GM19438 (cell line): Measurements from ENCODE around the gene IP6K2.
"Not testable (repeated sequence)": the region's sequence is repeated elsewhere in the genome, so short reads cannot be mapped to it uniquely, and the experiment has no call there.

Source experiments
- ATAC-seq: cut with Tn5 transposase; IDR thresholded peaks from one replicate; pipeline ENCODE4 v1.9.1; 2021; ENCODE audit warnings: low read depth; ENCODE audit not compliant: unreplicated experiment

The IP6K2 gene

DNA sequence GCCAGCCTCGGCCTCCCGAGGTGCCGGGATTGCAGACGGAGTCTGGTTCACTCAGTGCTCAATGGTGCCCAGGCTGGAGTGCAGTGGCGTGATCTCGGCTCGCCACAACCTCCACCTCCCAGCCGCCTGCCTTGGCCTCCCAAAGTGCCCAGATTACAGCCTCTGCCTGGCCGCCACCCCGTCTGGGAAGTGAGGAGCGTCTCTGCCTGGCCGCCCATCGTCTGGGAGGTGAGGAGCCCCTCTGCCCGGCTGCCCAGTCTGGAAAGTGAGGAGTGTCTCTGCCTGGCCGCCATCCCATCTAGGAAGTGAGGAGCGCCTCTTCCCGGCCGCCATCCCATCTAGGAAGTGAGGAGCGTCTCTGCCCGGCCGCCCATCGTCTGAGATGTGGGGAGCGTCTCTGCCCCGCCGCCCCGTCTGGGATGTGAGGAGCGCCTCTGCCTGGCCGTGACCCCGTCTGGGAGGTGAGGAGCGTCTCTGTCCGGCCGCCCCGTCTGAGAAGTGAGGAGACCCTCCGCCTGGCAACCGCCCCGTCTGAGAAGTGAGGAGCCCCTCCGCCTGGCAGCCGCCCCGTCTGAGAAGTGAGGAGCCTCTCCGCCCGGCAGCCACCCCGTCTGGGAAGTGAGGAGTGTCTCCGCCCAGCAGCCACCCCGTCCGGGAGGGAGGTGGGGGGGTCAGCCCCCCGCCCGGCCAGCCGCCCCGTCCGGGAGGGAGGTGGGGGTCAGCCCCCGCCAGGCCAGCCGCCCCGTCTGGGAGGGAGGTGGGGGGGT lies 16.9 kb upstream of the IP6K2 start:
- ATAC-seq, result not testable (repeated sequence)

DNA sequence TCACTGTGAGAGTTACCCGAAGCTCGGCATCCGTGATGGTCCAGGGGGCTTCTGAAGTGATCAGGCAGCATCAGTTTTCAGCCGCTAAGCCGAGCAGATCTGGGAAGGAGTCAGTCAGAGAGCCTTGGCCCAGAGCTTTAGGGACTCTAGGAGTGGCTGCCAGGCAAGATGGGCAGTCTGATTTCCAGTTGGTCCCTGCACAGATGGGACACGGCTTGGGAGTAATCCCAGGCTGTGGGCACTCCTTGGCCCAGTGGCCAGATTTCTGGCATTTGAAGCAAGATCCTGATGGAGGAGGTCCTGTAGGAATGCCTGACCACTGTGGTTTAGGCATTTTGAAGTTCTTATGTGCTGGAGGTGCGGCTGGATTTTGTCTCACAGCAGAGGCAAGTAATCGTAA lies 10.5 kb upstream of the IP6K2 start:
- ATAC-seq, result no peak

DNA sequence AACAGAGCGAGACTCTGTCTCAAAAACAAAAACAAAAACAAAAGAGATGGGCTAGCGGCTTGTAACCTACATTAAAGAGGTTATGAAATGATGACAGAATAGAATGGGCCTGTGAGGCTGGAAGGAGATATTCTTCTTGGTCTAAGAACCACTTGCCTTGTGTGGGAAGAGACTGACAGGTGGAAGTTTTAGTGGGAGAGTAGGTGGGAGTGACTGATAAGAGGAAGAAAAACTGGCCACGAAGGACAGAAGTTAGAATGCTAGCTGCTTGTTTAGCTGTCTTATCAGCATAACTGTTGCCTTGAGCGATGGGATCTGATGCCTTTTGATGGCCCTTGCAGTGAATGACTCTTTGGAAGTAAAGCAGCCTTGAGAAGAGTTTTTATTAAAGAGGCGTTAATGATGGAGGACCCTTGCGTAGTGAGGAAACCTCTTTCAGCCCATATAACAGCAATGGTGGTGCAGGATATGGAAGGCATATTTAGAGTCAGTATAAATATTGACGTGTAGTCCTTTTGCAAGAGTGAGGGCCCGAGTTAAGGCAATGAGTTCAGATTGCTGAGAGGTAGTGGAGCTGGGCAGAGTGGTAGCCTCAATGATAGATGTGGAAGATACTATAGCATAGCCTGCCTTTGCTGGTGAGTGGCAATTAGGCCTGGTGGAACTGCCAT lies 8.3 kb upstream of the IP6K2 start:
- ATAC-seq, result not testable (repeated sequence)

DNA sequence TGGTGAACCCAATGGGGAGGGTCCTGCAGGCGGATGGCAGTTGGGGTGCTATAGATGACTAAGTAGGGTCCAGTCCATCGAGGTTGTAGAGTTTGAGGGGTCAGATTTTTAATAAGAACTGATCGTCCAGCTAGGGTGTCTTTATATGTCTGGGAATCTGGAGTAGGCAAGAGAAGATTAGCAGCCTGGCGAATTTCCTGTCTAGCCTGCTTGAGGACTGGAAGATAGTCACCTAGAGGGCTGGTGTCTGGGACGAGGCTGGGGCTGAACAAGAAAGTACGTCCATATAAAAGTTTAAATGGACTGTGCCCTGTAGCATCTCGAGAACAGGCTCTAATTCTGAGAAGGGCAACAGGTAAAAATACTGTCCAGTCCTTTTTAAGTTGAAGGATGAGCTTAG lies 6.7 kb upstream of the IP6K2 start:
- no peak for ATAC-seq

DNA sequence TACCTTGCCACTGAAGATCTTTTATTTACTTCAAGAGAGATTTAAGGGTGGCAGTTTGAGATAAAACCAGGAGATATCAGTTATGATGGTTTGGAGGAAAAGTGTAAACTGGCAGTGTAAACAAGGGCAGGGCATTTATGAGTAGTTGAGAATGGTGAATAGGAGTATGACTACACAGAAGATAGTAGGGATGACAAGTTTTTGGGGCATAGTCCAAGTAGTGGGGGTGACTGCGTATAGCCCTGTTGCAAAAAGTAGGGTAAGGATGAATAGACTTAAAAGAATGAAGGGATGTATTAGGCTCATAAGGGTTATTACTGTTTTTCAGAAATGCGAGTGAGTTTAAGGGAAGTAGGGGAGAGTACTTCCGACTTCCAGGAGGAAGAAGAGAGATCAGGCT lies 6.3 kb upstream of the IP6K2 start:
- not testable (repeated sequence) for ATAC-seq

GRCh38 chr3:48716508-48716981 lies 476 bp downstream of the IP6K2 start:
- no peak for ATAC-seq

DNA sequence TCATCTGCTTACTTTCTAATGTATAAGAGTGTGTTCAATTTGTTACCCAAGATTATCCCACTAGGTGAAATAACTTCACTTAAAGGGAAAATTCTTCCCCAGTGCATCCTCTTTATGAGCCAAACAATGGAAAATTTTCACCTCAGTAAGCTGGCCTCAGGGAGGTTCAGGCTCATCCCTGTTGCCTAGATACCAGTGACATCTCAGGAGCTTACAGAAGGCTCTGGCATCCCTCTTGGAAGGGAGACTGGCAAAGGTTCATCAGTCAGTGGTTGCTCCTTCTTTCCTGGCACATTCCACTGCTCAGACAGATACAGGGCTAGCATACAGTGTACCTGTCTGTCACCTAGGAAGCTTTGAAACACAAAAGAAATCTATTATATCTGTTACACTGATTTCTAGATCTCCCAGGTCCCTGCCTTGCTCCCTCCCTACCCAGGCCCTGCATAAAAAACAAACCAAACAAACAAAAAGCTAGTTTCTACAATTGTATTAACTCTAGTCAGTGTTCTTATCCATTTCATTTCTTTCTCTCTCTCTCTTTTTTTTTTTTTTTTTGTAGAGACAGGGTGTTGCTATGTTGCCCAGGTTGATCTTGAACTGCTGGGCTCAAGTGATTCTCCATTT lies 1.7 kb downstream of the IP6K2 start:
- ATAC-seq, result no peak

- no peak for ATAC-seq
These were observed 5.3 kb downstream of the IP6K2 start for GRCh38 chr3:48711727-48712126.

DNA sequence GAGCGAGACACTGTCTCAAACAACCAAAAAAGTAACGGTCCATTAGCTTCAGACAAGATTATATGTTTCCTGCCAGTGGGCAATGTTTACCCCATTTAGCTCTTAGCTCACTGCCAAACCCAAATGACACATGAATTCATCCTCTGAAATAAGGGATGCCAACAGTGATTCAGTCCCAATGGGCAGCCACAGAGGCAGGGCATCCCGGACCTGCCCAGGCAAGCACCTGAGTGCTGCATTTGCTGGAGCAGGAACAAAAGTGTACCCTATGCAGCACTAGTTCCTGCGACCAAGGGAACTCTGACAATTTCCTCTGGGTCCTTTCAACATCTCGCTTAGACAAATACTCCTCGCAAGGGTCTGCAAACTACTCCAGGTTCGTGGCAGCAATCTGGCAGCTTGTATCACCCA lies 8.0 kb downstream of the IP6K2 start:
- no peak for ATAC-seq

DNA sequence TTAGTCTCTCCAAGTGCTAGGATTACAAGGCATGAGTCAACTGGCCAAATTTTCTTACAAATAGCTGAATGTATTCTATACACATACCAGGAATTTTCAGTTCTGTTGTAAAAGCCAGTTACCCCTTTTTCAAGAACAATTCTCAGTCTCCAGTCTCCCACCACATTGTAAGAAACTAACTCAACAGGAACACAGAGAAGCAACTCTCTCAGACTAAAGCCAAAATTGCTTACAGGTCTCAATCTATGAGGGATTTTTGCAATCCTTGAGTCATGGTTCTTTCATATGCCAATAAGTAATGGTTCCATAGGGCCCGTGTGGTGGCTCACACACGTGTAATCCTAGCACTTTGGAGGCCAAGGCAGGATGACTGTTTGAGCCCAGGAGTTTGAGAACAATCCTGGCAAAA lies 8.5 kb downstream of the IP6K2 start:
- no peak for ATAC-seq

GRCh38 chr3:48707157-48707556 lies 9.9 kb downstream of the IP6K2 start:
- ATAC-seq, result no peak

- no peak for ATAC-seq
These were observed 14.6 kb downstream of the IP6K2 start for GRCh38 chr3:48702320-48702920.

GRCh38 chr3:48700731-48701405 lies 16.2 kb downstream of the IP6K2 start:
- no peak for ATAC-seq

- ATAC-seq, result no peak
These were observed 18.1 kb downstream of the IP6K2 start for GRCh38 chr3:48698891-48699290.

DNA sequence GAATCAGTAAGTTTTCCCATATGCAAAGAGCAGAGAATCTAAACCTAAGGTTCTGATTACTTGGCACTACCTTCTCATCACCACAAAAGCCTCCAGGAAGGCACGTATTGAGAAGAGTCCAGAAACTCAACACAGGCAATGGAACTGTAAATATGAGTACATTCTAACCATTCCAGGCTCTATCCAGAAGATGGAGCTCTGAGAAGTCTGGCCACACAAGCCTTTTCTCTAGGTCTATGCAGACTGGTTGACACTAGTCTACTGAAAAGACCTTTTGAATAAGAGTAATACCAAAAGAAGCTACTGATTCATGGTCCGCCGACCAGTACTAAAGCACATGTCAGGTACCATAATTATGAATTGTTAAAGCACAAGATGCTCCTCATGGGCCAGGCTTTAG lies 19.1 kb downstream of the IP6K2 start:
- no peak for ATAC-seq

- ATAC-seq, result no peak
These were observed 20.4 kb downstream of the IP6K2 start for GRCh38 chr3:48696601-48697000.

- no peak for ATAC-seq
These were observed 20.9 kb downstream of the IP6K2 start for GRCh38 chr3:48696156-48696555.

- no peak for ATAC-seq
These were observed 21.6 kb downstream of the IP6K2 start for GRCh38 chr3:48695393-48695753.

- ATAC-seq, result no peak
These were observed 22.2 kb downstream of the IP6K2 start for GRCh38 chr3:48694610-48695392.

DNA sequence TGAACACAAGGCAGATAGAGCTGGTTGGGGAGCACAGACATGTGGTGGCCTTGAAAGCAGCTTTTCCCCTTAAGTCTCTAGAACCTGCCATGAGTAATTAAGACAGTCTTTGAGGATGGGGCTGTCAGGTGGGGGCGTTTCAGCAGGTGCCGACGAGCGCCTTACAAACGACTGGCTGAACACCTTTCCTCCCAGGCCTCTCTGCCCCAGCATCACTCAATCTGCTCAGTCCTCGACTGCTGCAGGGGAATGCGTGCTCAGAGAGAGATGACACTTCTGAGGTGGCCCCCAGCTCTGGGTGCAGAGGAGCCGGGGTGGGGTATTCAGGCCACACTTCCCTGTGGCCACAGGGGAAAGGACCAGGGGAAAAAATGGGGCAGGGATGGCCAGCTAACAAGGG lies 23.2 kb downstream of the IP6K2 start:
- no peak for ATAC-seq
